Fibroblast of skin of abdomen (primary cell): ENCODE results near the gene TMEM101.
"Not testable (repeated sequence)": the region's sequence is repeated elsewhere in the genome, so short reads cannot be mapped to it uniquely, and the experiment has no call there.

Experiments
- DNase-seq: peaks from one replicate; pipeline ENCODE4 v3.0.0-alpha.2; 2013

The TMEM101 gene

DNA sequence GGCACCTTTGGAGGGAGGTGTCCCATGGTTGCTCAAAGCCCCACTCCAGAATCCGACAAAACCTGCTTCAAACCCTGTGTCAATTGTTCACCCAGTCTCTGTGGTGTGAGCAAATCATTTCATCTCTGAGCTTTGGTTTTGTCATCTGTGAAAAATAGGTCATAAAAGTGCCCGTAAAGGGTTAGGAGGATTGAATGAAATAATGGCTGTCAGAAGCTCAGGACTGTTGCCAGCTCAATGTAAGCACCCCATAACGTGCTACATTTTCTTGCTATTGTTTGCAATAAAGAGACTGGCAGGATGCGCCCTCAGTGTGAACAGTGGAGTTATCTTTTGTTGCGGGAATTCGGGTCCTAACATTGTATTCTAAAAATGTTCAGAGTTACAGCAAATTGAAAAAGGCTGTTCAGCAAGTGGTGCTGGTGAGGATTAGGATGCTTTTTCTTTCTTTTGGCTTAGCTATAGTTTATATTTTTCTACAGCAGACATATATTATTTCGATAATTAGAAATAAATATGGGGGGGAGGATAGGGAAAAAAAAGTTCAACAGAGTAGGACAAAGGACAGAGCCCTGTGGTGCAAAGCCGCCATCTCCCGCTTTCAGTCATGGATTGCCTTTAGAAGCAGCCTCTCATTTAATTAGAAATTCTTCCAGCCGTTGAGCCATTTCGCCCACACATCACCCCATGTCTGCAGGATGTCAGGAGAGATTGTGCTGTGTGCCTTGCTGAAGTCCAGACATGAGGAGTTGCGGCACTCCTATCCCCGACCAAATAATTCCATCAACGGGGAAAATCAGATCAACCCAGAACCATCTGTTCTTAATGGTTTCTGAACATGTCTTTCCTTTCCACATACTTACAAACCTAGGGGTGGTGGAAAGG is 40.1 kb downstream of the TMEM101 start:
- DNase-seq = no peak

DNA sequence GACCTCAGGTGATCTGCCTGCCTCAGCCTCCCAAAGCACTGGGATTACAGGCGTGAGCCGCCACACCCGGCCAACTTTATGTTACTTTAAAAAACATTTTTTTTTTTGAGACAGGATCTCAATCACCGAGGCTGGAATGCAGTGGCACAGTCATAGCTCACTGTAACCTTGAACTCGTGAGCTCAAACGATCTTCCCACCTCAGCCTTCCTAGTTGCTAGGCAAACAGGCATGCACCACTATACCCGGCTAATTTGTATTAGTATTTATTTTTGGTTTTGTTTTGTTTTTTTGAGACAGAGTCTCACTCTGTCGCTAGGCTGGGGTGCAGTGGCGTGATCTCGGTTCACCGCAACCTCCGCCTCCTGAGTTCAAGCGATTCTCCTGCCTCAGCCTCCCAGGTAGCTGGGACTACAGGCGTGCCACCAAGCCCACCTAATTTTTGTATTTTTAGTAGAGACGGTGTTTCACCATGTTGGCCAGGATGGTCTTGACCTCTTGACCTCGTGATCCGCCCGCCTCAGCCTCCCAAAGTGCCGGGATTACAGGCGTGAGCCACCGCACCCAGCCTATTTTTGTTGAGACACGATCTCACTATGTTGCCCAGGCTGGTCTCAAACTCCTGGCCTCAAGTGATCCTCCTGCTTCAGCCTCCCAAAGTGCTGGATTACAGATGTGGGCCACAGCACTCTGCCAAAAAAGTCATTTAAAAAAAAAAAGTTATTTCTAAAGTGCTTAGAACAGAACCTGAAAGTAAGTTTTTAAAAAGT is 42.1 kb downstream of the TMEM101 start:
- not testable (repeated sequence) for DNase-seq

DNA sequence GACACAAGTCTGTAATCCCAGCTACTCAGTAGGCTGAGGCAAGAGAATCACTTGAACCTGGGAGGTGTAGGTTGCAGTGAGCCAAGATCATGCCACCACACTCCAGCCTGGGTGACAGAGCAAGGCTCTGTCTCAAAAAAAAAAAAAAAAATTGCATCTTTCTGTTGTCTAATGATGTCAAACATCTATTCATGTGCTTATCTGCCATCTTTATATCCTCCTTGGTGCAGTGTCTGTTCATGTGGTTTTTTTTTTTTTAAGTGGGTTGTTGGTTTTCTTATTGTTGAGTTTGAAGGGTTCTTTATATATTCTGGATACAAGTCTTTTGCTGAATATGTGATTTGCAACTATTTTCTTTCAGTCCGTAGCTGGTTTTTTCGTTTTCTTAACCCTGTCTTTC is 43.3 kb downstream of the TMEM101 start:
- DNase-seq = not testable (repeated sequence)

DNA sequence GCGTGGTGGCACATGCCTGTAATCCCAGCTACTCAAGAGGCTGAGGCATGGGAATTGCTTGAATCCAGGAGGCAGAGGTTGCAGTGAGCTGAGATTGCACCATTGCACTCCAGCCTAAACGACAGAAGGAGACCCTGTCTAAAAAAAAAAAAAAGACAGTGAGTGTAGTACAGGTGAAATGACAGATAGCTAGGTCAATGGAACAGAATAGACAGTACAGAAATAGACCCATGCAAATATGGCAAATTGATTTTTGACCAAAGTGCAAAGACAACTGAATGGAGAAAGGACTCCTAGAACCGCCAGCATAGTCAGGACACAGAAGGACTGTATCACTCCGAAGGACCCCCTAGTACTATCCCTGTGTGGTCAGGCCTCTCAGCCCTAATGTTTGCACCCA is 44.4 kb downstream of the TMEM101 start:
- no peak for DNase-seq

DNA sequence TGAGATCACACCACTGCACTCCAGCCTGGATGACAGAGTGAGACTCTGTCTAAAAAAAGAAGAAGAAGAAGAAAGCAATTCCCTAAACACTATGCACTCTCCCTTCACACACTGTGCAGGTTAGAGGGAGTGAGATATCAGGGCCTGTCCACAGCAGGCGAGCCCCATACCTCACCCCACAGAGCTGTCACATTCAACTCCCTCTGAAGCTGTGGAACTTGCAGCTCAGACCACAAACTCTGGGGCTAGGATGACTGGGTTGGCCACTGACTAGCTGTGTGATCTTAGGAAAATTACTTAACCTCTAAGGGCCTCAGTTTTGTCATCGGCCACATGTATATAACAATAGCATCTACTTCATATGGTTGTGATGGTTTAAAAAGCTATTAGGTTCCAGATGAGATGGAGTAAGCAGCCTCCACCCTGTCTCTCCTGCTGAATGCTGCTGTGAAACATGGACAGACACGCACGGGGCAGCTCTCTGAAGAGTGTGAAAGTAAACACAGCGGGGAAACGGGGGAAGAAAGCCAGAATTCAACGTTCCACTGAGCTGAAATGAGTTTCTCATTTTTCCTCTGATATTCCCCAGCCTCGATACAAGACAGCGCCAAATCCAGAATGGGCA is 47.4 kb downstream of the TMEM101 start:
- no peak for DNase-seq

DNA sequence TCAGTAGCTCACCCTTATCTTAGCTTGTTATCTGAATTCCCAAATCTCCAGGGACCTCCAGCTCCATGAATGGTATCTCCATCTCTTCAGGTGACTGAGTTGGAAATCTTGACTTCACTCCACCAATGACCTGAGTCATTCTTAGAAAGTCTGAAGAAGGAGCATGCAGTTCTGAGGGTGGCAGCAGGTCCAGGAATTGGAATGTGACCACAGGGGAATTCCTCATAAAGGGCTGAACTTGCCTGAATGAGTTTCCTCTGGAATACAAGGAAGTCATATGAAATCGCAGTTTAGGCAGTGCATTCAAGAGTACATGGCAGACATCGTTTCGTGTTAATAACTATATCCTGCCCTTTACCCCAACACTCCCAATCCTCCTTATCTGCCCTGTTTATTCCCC is 48.5 kb downstream of the TMEM101 start:
- no peak for DNase-seq

DNA sequence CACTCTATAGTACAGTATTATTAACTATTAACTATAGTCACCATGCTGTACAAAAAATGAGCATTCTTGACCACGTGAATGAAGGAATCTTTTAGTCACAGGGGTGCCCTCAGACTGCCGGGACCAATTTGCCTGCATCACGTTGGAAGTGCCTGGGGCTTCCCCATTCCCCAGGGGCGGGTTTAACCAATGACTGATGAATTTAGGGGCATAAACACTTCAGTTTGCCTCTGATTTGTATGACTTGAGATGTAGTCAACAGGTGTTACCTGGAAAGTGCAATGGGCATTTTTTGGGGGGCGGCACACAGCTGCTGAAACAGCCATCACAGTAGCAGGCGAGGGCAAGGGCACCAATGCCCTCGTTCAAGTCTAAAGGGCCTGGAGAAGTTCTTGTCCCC is 52.3 kb downstream of the TMEM101 start:
- DNase-seq = no peak

DNA sequence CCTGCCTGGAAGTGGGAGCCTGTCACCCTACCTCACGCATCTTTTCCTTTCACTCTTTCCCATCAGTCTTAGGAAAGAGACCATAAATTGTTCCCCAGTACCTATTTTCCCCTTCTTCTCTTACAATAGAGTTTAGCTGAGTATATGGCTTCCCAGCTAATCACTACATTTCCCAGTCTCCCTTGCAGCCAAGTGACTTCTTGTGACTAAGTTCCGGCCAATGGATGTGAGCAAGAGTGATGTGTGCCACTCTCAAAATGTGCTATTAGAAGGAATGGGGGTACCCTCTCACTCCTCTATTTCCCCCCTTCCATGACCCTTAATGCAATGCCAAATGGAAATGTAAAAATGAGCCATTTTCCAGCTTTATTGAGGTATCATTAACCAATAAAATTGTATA is 52.8 kb downstream of the TMEM101 start:
- no peak for DNase-seq

DNA sequence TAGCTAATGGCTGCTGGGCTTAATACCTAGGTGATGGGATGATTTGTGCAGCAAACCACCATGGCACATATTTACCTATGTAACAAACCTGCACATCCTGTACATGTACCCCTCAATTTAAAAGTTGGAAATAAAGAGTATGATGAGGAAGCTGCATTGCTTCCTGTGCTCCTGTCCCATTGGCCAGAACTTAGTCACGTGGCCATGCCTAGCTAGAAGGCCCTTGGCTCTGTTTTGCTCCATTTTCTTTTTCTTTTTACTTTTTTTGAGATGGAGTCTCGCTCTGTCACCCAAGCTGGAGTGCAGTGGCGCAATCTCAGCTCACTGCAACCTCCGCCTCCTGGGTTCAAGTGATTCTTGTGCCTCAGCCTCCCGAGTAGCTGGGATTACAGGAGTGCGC is 53.5 kb downstream of the TMEM101 start:
- not testable (repeated sequence) for DNase-seq
